Neural cell (in vitro differentiated cells): ENCODE data around the gene RNF225. TPM values are rescaled to one million over a fixed set of nuclear protein-coding genes. Genes with fewer than 3 reads are reported as not detected.

Experiments used
- H2AFZ ChIP-seq: fragments of 200-600, 300-800 bp; sonication (generic), shearing (Covaris generic); 2 replicates; pipeline ENCODE4 v1.6.0; 2014; ENCODE audit warnings: low read depth, mild to moderate bottlenecking, antibody characterized with exemption, low read length, moderate library complexity
- H3F3A ChIP-seq: fragments of 200-600 bp; shearing (Covaris generic); 2 replicates; pipeline ENCODE4 v1.6.1; 2016; ENCODE audit warnings: mild to moderate bottlenecking, moderate library complexity, mixed read lengths, antibody characterized with exemption, low read length; ENCODE audit not compliant: insufficient read depth, poor library complexity, severe bottlenecking
- H3K27ac ChIP-seq: fragments of 200-600, 300-800 bp; sonication (generic), shearing (Covaris generic); 2 replicates; pipeline ENCODE4 v1.5.1; 2014; ENCODE audit warnings: mild to moderate bottlenecking, low read length, moderate library complexity
- H3K27me3 ChIP-seq: fragments of 300-800, 200-600 bp; sonication (generic), shearing (Covaris generic); 2 replicates; pipeline ENCODE4 v1.6.0; 2014; ENCODE audit warnings: mild to moderate bottlenecking, low read depth, low read length, moderate library complexity; ENCODE audit not compliant: insufficient read depth
- H3K36me3 ChIP-seq: fragments of 300-800, 200-600 bp; sonication (generic), shearing (Covaris generic); 2 replicates; pipeline ENCODE4 v1.5.1; 2014; ENCODE audit warnings: mild to moderate bottlenecking, antibody characterized with exemption, low read length, moderate library complexity; ENCODE audit not compliant: insufficient read depth
- H3K4me2 ChIP-seq: fragments of 300-800, 200-600 bp; sonication (generic), shearing (Covaris generic); 2 replicates; pipeline ENCODE4 v1.6.0; 2014; ENCODE audit warnings: mild to moderate bottlenecking, low read length
- H3K4me3 ChIP-seq: fragments of 300-800, 200-600 bp; sonication (generic), shearing (Covaris generic); 2 replicates; pipeline ENCODE4 v1.5.1; 2014; ENCODE audit warnings: mild to moderate bottlenecking, low read length, moderate library complexity
- H3K79me2 ChIP-seq: fragments of 200-600 bp; shearing (Covaris generic); replicated peaks from 2 replicates; pipeline ENCODE4 v1.6.0; 2014; ENCODE audit warnings: mild to moderate bottlenecking, low read length, moderate library complexity; ENCODE audit not compliant: insufficient read depth
- H3K9ac ChIP-seq: fragments of 300-800, 200-600 bp; sonication (generic), shearing (Covaris generic); 2 replicates; pipeline ENCODE4 v1.6.1; 2016; ENCODE audit warnings: mild to moderate bottlenecking, low read length, mixed read lengths
- H3K9me2 ChIP-seq: fragments of 200-600 bp; shearing (Covaris generic); 2 replicates; pipeline ENCODE4 v1.6.1; 2016; ENCODE audit warnings: mild to moderate bottlenecking, low read length, mixed read lengths; ENCODE audit not compliant: insufficient read depth
- H3K9me3 ChIP-seq: fragments of 200-600, 300-800 bp; sonication (generic), shearing (Covaris generic); 2 replicates; pipeline ENCODE4 v1.6.1; 2016; ENCODE audit warnings: mild to moderate bottlenecking, mixed run types, low read length, moderate library complexity, mixed read lengths
- H4K20me1 ChIP-seq: fragments of 200-600 bp; shearing (Covaris generic); 2 replicates; pipeline ENCODE4 v1.6.1; 2016; ENCODE audit warnings: mild to moderate bottlenecking, mixed run types; ENCODE audit not compliant: insufficient read depth
- EP300 ChIP-seq: fragments of 450-650 bp; conservative IDR thresholded peaks from 2 replicates; pipeline ENCODE4 v1.6.1; 2014; ENCODE audit warnings: antibody characterized with exemption, mild to moderate bottlenecking, moderate library complexity; ENCODE audit not compliant: poor library complexity, severe bottlenecking
- EZH2 ChIP-seq: fragments of 200-600, 300-800 bp; shearing (Covaris generic), sonication (generic); IDR thresholded peaks from 2 replicates; pipeline ENCODE4 v1.6.1; 2014; ENCODE audit warnings: antibody characterized with exemption, low read length, borderline replicate concordance, mild to moderate bottlenecking; ENCODE audit not compliant: insufficient read depth, poor library complexity, severe bottlenecking
- MXI1 ChIP-seq: fragments of 450-650 bp; conservative IDR thresholded peaks from 2 replicates; pipeline ENCODE4 v1.6.1; 2014; ENCODE audit warnings: antibody characterized with exemption, mild to moderate bottlenecking; ENCODE audit not compliant: poor library complexity, severe bottlenecking
- POLR2AphosphoS5 ChIP-seq: IDR thresholded peaks from 2 replicates; pipeline ENCODE4 v1.6.1; 2012
- RAD21 ChIP-seq: fragments of 450-650 bp; conservative IDR thresholded peaks from 2 replicates; pipeline ENCODE4 v1.6.1; 2014; ENCODE audit warnings: antibody characterized with exemption, mild to moderate bottlenecking, moderate library complexity
- SMC3 ChIP-seq: fragments of 450-650 bp; conservative IDR thresholded peaks from 2 replicates; pipeline ENCODE4 v1.6.1; 2014; ENCODE audit warnings: antibody characterized with exemption, mild to moderate bottlenecking, moderate library complexity; ENCODE audit not compliant: poor library complexity
- TAF1 ChIP-seq: IDR thresholded peaks from 2 replicates; pipeline ENCODE4 v1.6.1; 2012; ENCODE audit warnings: low read depth
- polyA plus RNA-seq: library from polyadenylated mRNA; depleted of rRNA; stranded (reverse); fragments of >200 nt; gene quantifications from 2 replicates; pipeline ENCODE4 v1.2.3, GENCODE V29; 2014
- TF ChIP-seq, protein P1 (sequence below): IDR thresholded peaks from 2 replicates; pipeline ENCODE4 v1.6.1; 2012; ENCODE audit warnings: borderline replicate concordance
- TF ChIP-seq, protein P2 (sequence below): fragments of 450-650 bp; IDR thresholded peaks from 2 replicates; pipeline ENCODE4 v1.5.1; 2014; ENCODE audit warnings: antibody characterized with exemption, mild to moderate bottlenecking, moderate library complexity; ENCODE audit not compliant: poor library complexity, severe bottlenecking

The RNF225 gene
- polyA plus RNA-seq, 1 donor from 2014 or later: not detected

DNA sequence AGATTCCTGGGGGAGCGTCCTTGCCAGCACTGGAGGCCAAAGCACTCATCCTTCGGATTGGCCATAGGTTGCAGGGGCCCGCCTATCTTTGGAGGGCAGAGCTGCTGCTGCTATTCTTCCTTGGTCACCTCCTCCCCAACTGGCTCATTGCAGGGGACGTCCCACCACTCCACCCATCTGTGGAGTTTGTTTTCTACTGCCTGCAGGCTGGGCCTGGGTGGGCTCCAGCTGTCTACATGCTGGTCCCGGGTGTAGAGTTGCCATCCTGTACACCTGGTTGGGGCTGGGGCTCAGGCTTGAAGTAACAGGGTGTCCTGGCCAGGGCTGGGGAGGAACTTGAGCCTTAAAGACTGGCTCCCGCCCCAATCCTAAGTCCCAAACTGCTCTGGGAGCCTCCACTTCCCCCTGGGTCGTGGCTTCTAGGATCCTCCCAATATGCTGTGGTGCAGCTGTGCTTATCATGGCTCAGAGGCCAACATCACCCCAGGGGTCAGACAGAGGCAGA lies 2.1 kb downstream of the RNF225 start:
- no peak for TF ChIP-seq EZH2
- TF ChIP-seq MXI1: no peak
- no peak for TF ChIP-seq TAF1
- no peak for TF ChIP-seq SMC3
- no peak for TF ChIP-seq EP300
- TF ChIP-seq, protein P1, sequence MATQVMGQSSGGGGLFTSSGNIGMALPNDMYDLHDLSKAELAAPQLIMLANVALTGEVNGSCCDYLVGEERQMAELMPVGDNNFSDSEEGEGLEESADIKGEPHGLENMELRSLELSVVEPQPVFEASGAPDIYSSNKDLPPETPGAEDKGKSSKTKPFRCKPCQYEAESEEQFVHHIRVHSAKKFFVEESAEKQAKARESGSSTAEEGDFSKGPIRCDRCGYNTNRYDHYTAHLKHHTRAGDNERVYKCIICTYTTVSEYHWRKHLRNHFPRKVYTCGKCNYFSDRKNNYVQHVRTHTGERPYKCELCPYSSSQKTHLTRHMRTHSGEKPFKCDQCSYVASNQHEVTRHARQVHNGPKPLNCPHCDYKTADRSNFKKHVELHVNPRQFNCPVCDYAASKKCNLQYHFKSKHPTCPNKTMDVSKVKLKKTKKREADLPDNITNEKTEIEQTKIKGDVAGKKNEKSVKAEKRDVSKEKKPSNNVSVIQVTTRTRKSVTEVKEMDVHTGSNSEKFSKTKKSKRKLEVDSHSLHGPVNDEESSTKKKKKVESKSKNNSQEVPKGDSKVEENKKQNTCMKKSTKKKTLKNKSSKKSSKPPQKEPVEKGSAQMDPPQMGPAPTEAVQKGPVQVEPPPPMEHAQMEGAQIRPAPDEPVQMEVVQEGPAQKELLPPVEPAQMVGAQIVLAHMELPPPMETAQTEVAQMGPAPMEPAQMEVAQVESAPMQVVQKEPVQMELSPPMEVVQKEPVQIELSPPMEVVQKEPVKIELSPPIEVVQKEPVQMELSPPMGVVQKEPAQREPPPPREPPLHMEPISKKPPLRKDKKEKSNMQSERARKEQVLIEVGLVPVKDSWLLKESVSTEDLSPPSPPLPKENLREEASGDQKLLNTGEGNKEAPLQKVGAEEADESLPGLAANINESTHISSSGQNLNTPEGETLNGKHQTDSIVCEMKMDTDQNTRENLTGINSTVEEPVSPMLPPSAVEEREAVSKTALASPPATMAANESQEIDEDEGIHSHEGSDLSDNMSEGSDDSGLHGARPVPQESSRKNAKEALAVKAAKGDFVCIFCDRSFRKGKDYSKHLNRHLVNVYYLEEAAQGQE: no peak
- no peak for TF ChIP-seq RAD21
- no peak for TF ChIP-seq POLR2AphosphoS5
- TF ChIP-seq, protein P2, sequence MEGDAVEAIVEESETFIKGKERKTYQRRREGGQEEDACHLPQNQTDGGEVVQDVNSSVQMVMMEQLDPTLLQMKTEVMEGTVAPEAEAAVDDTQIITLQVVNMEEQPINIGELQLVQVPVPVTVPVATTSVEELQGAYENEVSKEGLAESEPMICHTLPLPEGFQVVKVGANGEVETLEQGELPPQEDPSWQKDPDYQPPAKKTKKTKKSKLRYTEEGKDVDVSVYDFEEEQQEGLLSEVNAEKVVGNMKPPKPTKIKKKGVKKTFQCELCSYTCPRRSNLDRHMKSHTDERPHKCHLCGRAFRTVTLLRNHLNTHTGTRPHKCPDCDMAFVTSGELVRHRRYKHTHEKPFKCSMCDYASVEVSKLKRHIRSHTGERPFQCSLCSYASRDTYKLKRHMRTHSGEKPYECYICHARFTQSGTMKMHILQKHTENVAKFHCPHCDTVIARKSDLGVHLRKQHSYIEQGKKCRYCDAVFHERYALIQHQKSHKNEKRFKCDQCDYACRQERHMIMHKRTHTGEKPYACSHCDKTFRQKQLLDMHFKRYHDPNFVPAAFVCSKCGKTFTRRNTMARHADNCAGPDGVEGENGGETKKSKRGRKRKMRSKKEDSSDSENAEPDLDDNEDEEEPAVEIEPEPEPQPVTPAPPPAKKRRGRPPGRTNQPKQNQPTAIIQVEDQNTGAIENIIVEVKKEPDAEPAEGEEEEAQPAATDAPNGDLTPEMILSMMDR: no peak
- Histone ChIP-seq H3K79me2 (peaks cover 12% of the 10 kb centered on the region), H3K27ac (no peak overlapping the region), H3K9me3 (no peaks in the 10 kb centered on the region), H3K36me3 (no peaks in the 10 kb centered on the region), H3K9me2 (no peaks in the 10 kb centered on the region), H2AFZ (no peak overlapping the region), H3K9ac (no peak overlapping the region), H3F3A (no peaks in the 10 kb centered on the region), H3K4me2 (no peak overlapping the region), H4K20me1 (no peaks in the 10 kb centered on the region), H3K27me3 (no peaks in the 10 kb centered on the region), H3K4me3 (no peak overlapping the region)

DNA sequence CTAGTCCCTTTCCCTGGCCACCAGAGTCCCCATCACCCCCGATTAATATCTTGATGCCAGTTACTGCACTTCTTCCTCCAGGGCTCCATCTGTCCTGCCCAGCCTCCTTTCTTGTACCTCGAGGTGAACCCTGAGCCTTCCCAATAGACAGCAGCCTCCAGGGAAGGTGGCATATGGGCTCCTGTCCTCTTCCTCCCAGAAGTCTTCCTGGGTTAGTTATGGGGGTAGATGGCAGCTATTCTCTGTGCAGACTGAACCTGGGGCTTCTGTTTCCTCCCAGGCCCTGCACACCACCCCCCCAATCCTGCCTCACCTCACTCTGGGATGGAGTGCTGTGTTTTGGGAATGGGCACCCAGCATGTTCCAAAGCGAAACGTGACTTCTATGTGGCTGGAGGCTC lies 2.6 kb downstream of the RNF225 start:
- H3K9ac ChIP-seq: no peak overlapping the region
- H3K9me3 ChIP-seq: no peaks in the 10 kb centered on the region
- no peak overlapping the region for H3K4me2 ChIP-seq
- peaks cover 12% of the 10 kb centered on the region for H3K79me2 ChIP-seq
- H4K20me1 ChIP-seq: no peaks in the 10 kb centered on the region
- H3F3A ChIP-seq: no peaks in the 10 kb centered on the region
- no peak overlapping the region for H2AFZ ChIP-seq
- no peaks in the 10 kb centered on the region for H3K36me3 ChIP-seq
- no peaks in the 10 kb centered on the region for H3K27me3 ChIP-seq
- no peaks in the 10 kb centered on the region for H3K9me2 ChIP-seq
- H3K27ac ChIP-seq: no peak overlapping the region
- no peak overlapping the region for H3K4me3 ChIP-seq
- no peak for TF ChIP-seq POLR2AphosphoS5
- no peak for TF ChIP-seq RAD21
- TF ChIP-seq, protein P2: no peak
